HG02885 (cell line): ENCODE measurements around the gene VMAC.
"Not testable (repeated sequence)": the region's sequence is repeated elsewhere in the genome, so short reads cannot be mapped to it uniquely, and the experiment has no call there.

Experiments
- ATAC-seq: cut with Tn5 transposase; IDR thresholded peaks from one replicate; pipeline ENCODE4 v1.9.1; 2021; ENCODE audit warnings: mild to moderate bottlenecking; ENCODE audit not compliant: unreplicated experiment, poor library complexity

The VMAC gene

DNA sequence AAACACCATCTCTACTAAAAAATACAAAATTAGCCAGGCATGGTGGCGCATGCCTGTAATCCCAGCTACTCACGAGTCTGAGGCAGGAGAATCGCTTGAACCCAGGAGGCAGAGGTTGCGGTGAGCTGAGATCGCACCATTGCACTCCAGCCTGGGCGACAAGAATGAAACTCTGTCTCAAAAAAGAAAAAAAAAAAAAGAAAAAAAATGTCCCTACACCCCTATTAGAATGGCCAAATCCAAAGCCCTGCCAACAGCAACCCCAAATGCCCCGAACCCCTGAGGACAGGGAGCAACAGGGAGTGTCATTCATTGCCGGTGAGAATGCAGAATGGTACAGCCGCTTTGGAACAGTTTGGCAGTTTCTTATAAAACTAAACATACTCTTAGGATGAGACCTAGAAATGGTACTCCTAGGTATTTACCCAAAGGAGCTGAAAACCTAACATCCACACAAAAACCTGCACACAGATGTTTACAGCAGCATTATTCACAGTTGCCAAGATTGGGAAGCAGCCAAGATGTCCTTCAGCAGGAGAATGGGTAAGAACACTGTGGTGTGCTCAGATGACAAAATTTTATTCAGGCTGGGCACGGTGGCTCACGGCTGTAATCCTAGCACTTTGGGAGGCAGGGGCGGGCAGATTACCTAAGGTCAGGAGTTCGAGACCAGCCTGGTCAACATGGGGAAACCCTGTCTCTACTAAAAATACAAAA lies 21.4 kb upstream of the VMAC start:
- not testable (repeated sequence) for ATAC-seq

- ATAC-seq = not testable (repeated sequence)
Measured at GRCh38 chr19:5884065-5884811, 20.4 kb upstream of the VMAC start.

GRCh38 chr19:5889288-5889971 lies 15.2 kb upstream of the VMAC start:
- no peak for ATAC-seq

DNA sequence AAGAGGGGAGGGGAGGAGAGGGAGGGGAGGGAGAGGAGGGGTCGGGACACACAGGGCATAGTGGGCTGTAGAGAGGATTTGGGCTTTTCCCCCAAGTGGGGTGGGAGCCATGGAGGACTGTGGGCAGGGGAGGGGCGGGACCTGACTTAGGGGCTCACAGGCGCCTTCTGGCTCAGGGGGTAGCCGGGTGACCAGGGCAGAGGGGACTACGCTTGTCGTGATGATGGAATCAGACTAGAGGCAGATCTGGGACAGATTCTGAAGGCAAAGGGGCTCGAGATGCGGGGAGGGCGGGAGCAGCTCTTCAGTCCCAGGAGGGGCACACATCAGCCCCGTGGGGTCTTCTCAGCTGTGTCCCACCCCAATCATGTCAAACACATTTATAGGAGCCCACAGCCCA lies 14.6 kb upstream of the VMAC start:
- no peak for ATAC-seq

GRCh38 chr19:5891572-5891937 lies 13.1 kb upstream of the VMAC start:
- ATAC-seq = no peak

DNA sequence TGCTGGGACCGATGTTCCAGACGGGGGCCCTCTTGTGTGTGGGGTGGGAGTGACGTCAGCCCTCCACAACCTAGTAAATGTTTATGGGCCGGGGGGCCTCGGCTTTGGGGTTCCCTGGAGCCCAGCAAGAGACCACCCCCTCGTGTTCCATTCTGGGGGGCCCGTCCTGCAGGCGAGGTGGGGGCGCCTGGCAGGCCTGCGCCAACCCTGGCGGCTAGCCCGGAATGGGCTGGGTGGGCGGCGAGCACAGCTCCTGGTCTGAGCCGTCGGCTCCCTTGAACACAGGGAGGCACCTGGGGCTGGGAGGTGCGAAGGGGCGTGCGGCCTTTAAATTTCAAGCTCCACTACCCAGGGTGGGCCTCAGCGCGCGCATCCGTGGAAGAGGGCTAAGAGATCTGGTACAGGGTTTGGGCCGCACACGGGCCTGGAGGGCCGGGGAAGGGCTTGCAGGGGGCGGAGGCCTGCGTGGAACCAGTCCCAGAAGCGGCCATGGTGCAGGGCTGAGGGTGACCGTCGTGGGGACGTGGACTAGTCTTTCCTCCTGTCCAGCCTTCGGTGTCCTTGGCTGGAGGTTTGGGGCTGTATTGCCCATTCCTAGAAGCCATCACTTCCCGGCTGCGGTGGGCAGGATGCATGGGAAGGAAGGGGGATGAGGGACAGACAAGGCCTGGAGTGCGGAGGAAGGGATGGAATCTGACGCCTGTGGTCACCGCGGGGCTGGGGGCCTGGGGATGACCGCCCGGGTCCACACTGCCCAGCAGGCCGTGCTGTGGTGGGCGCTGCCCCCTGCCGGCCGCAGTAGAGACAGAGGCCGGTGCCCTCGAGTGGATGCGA lies 12.5 kb upstream of the VMAC start:
- no peak for ATAC-seq

GRCh38 chr19:5892772-5893275 lies 11.8 kb upstream of the VMAC start:
- no peak for ATAC-seq

- no peak for ATAC-seq
Measured at GRCh38 chr19:5893296-5893903, 11.3 kb upstream of the VMAC start.

DNA sequence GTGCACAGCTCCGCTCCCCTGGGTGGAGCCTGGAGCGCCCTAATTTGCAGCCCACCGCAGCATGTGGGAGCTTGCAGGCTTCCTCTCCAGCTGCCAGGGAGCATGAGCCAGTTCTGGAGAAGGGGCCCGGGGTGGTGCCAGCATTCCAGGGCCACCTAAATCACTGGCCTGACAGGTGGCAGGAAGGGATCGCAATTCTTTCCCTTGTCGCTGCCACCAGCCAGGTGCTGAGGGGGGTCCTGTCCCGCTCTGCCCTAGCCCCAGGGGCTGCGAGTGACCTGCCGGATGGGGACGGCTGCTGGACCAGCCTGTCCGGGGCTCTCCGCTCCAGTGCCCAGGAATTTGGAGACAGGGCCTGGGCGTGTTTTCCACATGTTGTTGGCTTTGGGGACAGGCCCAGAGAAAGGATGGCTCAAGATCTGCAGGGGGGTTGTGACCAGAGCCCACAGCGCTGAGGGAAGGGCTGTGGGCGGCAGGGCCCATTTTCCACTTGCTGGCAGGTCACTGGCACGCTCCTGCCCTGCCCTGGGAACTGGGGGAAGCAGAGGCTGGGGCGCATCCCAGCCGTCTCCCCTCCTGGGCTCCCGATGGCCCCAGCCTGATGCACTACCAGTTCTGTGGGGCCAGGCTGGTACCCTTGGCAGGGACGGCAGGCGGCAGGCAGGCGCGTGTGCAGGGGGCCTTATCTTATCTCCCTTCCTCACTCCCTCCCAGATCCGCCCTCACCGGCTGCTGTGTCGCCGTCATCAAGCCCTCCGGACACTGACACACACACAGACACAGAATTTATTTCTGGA lies 10.6 kb upstream of the VMAC start:
- ATAC-seq = no peak

DNA sequence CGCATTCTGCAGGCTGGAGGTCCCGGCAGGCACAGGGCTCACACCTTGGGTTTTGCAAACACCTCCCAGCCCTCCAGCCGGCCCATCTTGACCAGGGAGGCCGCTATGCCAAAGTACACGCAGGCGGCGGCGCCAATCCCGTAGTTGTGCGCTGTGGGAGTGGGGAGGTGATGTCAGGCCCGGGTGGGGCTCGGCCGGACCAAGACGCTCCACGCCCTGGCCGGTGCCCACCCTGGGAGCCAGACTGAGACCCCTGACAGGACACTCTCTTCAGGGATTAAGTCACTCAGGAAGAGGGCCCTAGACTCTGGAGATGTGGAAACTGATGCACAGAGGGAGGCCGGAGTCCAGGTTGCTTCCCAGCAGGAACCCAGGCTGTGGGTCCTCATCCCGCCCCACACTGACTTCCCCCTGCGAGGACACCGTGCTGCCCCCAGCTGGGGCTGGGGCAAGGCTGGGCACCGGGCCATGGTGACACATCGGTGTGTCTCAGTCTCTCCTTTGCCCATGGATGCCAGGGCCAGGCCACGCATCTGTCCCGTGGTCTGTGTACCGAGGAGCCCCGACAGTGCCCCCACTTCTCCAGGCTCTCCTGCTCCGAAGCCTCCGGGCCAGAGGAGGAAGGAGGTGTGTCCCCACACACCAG lies 9.8 kb upstream of the VMAC start:
- no peak for ATAC-seq

DNA sequence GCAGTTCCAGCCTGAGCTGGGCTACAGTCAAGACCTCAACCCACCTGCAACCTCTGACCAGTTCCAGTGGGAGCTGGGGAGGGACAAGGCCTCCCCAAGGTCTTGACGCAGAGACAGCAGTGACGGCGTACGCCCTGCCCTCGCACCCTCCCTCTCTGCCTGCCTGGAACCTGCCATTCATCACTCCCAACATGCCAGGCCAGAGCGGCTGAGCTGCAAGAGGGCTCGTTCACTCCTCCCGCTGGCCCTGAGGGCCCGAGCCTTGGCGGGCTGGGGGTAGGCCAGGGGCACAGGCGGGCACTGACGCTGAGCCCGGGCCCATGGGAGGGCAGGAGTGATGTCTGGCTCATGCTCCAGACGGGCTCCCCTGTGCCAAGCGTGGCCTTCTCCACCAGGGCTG lies 9.3 kb upstream of the VMAC start:
- ATAC-seq = no peak

GRCh38 chr19:5895890-5896289 lies 8.8 kb upstream of the VMAC start:
- no peak for ATAC-seq

DNA sequence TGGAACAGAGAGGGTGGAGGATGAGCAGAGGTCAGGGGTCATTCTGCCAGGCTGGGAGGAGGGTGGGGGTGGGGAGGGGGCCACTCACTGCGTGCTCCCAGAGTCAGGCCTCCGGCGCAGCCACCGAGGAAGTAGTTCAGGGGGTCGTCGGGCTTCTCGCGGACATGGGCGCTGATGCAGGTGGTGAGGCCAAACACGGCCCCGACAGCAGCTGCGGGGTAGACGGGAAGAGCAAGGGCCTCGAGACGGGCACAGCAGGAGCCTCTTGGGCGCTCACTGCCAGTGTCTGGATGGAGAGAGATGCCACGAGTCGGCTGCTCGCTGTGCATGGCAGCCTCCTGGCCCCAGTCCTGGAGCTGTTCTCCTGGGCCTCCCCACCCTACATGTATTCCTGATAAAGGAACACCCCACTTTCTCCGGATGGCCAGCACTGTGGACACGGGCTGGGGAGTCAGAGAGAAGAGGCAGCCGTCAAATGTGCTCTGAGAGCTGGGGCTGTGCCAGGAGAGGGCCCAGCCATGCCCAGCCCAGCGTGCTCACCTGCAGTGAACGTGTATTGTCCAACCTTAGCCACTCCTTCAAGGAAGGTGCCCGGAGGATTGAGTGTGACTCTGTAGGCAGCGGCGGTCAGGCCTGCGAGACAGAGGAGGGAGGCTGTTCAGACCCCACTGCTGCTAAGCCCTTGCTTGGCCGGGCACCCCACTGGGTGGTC lies 8.2 kb upstream of the VMAC start:
- no peak for ATAC-seq

DNA sequence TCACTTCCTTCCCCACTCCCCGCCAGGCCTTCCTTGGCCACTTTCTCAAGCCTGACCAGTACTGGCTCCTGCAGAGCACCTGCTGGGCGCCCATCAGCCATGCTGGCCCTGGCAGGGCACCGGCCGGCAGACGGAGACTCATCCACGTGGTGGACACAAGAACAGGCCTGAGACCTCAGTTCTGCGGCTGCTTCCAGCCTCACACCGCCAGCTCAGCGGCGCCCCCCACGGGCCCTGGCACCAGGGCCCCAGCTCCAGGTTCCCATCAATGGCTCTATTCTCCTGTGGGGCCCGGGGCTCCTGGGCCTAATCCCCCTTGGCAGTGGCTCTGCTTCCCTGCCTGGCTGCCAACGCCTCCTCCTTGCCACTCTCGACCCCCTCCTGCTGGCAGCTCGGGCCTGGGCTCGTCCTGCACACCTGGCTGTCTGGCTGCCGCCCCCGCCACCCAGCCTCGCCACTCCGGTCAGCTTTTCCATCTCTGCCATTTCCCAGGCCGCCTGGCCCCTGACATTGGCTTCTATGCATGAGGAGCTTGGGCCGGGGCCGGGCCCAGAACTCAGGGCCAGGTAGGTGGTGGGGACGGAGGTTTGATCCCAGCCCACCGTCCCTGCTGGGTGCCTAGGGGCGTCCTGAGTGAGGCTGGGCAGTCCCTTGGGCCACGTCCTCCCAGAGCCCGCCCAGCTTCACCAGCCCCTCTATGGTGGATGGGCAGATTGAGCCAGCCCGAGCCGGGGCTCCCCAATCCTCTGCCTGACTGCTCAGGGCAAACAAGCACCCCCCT lies 7.3 kb upstream of the VMAC start:
- no peak for ATAC-seq

- ATAC-seq = no peak
Measured at GRCh38 chr19:5899728-5900526, 4.7 kb upstream of the VMAC start.

DNA sequence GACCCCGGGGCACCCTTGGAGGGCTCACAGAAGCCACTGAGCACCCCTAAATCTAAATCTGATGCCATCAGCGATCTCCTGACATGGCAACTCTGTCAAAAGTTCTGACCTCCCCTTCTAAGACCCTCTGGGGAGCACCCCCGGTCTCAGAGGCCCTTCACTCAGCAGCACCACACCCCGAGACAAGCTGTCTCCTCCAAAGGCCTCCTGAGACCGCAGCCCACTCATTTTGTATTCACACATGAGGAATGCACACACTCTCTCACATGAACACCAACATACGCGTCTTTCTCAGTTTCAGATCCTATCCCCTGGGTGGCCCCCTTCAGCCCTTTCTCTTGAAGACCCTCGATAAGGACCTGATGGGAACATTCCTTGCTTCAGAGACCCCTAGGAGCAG lies 3.7 kb upstream of the VMAC start:
- no peak for ATAC-seq
